Activated naive CD8-positive, alpha-beta T cell treated with anti-CD3 and anti-CD28 coated beads, Interleukin-2, amount 50 U/mL, for 24 hours (primary cell): ENCODE data around the gene EIF4E2.
"Not testable (repeated sequence)": the region's sequence is repeated elsewhere in the genome, so short reads cannot be mapped to it uniquely, and the experiment has no call there.

Source experiments
- ATAC-seq: fragments of 150-1000 bp; cut with Tn5 transposase; one replicate; pipeline ENCODE4 v1.10.0; 2021
- DNase-seq: peaks from one replicate; pipeline ENCODE4 v3.0.0; 2021
- H3K27ac Mint-ChIP-seq: one replicate; pipeline ENCODE4 v1.8.0; 2021; ENCODE audit warnings: mild to moderate bottlenecking, mixed read lengths
- H3K27me3 Mint-ChIP-seq: one replicate; pipeline ENCODE4 v1.8.0; 2021; ENCODE audit warnings: mixed read lengths
- H3K36me3 Mint-ChIP-seq: one replicate; pipeline ENCODE4 v1.8.0; 2021; ENCODE audit warnings: low read depth, mixed read lengths
- H3K4me1 Mint-ChIP-seq: one replicate; pipeline ENCODE4 v1.8.0; 2021; ENCODE audit warnings: mixed read lengths
- H3K4me3 Mint-ChIP-seq: one replicate; pipeline ENCODE4 v1.8.0; 2021; ENCODE audit warnings: mild to moderate bottlenecking, moderate library complexity, mixed read lengths
- H3K9me3 Mint-ChIP-seq: one replicate; pipeline ENCODE4 v1.8.0; 2021; ENCODE audit warnings: mixed read lengths

Gene EIF4E2

GRCh38 chr2:232527905-232528470 lies 22.5 kb upstream of the EIF4E2 start:
- H3K9me3 Mint-ChIP-seq, result no peaks in the 10 kb centered on the region
- H3K4me1 Mint-ChIP-seq, result peaks cover 9% of the 10 kb centered on the region
- H3K27ac Mint-ChIP-seq, result no peak overlapping the region
- H3K4me3 Mint-ChIP-seq, result no peak overlapping the region
- no peaks in the 10 kb centered on the region for H3K36me3 Mint-ChIP-seq
- ATAC-seq (no peak), DNase-seq (no peak)
- H3K27me3 Mint-ChIP-seq, result peaks cover 30% of the 10 kb centered on the region

DNA sequence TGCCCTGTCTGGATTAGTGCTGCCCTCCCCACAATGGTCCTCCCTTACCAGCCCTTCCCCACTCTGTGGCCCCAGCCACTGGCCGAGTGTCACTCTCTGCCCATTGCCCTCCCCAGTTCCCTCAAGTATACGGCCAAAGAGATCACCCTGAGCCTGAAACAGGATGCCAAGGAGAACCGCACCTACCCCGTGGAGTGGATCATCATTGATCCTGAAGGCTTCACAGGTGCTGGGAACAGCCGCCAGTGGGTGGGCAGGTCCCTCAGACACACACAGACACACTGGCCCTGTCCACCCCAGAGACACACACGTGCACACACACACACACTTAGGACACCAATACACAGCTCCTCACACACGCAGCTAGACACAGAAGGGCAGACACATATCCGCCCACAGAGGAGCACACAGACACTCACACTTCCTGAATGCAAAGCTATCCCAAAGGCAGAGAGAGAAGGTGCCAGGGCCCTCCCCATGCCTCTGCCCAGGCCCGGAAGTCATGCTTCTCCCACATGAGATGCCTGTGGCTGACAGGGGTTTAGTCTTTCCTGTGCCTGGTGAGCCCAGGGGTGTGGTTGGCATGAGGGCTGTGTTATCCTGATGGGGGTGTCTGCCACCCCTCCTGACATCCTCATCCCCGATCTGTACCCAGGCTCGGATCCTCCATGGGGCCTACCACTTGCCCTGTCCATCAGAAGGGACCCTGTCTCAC lies 21.6 kb upstream of the EIF4E2 start:
- no peak for ATAC-seq

DNA sequence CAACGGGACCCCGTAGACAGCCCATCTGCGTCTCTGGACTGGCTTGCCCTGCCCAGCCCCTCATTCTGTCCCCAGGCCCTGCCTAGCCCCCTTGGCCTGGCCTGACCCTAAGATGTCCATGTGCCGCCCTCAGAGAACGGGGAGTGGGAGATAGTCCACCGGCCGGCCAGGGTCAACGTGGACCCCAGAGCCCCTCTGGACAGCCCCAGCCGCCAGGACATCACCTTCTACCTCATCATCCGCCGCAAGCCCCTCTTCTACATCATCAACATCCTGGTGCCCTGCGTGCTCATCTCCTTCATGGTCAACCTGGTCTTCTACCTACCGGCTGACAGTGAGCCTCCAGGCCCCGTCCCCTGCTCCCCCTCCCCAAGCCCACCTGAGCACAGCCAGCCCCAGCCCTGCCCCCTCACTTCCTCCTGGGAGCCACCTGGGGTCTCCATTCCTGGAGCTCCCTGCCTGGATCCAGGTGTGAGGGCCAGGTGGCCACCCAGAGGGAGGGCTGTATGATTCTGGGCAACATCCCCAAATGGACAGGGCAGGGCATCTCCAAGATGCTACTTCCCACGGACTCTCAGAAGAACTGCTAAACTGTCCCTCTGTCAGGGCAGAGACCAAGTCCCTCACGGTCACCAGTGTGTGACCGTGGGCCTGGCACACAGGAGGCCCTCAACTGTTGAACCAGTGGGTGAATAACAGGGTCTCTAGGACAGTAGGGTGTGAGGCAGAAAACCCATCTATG lies 20.5 kb upstream of the EIF4E2 start:
- no peak for ATAC-seq
- H3K9me3 Mint-ChIP-seq, result no peaks in the 10 kb centered on the region

More for the DNA sequence above, 21.6 kb upstream of the EIF4E2 start:
- no peak overlapping the region for H3K4me3 Mint-ChIP-seq
- peaks cover 25% of the 10 kb centered on the region for H3K27me3 Mint-ChIP-seq
- no peak for DNase-seq
- no peak overlapping the region for H3K27ac Mint-ChIP-seq
- no peaks in the 10 kb centered on the region for H3K9me3 Mint-ChIP-seq
- no peaks in the 10 kb centered on the region for H3K36me3 Mint-ChIP-seq
- H3K4me1 Mint-ChIP-seq, result peaks cover 7% of the 10 kb centered on the region

DNA sequence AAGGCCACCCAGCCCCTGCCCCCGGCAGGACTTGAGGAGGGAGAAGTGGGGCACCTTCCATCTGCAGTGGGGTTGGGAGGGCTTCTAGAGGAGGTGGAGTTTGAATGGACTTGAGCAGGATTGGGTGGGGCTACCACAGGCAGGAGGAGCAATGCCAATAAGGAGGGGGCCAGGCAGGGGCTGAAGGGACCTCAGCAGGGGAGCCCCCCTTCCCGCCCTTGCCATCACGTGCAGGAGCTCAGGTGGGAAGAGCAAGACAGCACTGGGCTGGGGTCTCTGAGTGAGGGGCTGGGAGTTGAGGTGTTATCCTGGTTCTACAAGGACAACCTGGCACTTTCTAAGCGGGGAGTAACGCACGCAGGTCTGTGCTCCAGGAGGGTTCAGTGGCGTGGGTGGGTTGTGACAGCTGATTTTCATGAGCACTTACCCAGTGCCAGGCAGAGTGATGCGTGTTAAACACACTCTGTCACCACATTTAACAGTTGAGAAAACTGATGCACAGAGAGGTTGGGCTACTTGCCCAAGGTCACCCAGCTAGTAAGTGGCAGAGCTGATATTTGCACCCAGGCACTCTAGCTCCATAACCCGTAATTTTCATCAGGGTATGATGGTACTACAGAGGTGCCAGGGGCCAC lies 19.7 kb upstream of the EIF4E2 start:
- Mint-ChIP-seq H3K4me1 (peaks cover 5% of the 10 kb centered on the region), H3K27ac (no peak overlapping the region), H3K27me3 (peaks cover 15% of the 10 kb centered on the region), H3K9me3 (no peaks in the 10 kb centered on the region), H3K36me3 (no peaks in the 10 kb centered on the region), H3K4me3 (no peak overlapping the region)
- no peak for DNase-seq
- ATAC-seq, result no peak

More for the DNA sequence above, 20.5 kb upstream of the EIF4E2 start:
- Mint-ChIP-seq H3K27me3 (peaks cover 18% of the 10 kb centered on the region), H3K4me3 (no peak overlapping the region), H3K36me3 (no peaks in the 10 kb centered on the region), H3K4me1 (peaks cover 5% of the 10 kb centered on the region), H3K27ac (no peak overlapping the region)
- DNase-seq, result no peak

DNA sequence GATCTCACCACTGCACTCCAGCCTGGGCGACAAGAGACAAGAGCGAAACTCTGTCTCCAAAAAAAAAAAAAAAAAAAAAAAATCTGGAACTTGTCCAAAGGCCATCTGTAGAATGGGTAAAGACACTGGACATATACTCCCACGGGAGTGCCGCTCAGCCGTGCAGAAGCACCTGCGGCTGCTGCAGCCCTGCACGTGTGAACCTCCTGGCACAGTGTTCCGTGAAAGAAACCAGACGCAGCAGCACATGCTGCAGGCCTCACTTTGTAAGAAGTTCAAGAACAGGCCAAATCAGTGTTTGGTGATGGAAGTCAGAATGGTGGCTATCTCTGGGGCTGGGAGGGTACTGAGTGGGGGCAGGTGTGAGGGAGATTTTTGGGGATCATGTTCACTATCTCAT lies 18.1 kb upstream of the EIF4E2 start:
- peaks cover 6% of the 10 kb centered on the region for H3K27me3 Mint-ChIP-seq
- H3K36me3 Mint-ChIP-seq, result no peaks in the 10 kb centered on the region
- DNase-seq, result no peak
- no peak for ATAC-seq
- H3K4me3 Mint-ChIP-seq, result no peak overlapping the region
- H3K27ac Mint-ChIP-seq, result no peak overlapping the region
- no peaks in the 10 kb centered on the region for H3K9me3 Mint-ChIP-seq
- H3K4me1 Mint-ChIP-seq, result peaks cover 5% of the 10 kb centered on the region

DNA sequence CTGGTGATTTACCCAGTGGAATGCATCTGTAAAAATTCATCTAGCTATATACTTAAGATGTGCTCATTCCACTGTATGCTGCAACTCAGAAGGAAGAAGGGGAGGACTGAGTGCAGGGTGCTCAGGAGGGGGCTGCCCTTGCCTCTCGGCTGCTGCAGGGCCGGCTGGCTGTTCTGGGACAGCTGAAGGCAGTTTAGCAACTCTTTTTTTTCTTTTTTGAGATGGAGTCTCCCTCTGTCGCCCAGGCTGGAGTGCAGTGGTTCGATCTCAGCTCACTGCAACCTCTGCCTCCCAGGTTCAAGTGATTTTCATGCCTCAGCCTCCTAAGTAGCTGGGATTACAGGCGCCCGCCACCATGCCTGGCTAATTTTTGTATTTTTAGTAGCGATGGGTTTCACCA lies 17.7 kb upstream of the EIF4E2 start:
- ATAC-seq, DNase-seq, H3K9me3 Mint-ChIP-seq, H3K4me1 Mint-ChIP-seq, H3K36me3 Mint-ChIP-seq, H3K27me3 Mint-ChIP-seq, H3K27ac Mint-ChIP-seq, H3K4me3 Mint-ChIP-seq: not testable (repeated sequence)

DNA sequence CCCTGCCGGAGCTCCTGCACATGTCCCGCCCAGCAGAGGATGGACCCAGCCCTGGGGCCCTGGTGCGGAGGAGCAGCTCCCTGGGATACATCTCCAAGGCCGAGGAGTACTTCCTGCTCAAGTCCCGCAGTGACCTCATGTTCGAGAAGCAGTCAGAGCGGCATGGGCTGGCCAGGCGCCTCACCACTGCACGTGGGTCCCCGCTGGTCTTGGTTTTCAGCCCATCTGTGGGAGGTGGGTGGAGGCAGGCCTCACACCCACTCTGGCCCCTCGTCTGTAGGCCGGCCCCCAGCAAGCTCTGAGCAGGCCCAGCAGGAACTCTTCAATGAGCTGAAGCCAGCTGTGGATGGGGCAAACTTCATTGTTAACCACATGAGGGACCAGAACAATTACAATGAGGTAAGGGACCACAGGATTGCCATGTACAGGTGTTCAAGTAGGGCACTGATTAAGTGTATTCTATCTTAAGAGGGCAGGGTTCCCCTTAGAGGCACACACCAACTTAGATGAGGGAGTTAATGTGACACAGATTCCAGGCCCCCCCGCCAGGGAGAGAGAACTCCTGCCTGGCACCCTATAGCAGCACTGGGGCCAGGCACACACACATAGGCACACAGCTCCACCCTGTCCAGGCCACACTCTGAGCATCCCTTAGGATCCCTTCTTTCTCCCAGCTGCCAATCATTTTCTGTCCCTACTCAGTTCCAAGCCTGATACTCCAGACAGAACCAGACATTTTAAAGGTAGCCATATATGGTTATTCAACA lies 16.4 kb upstream of the EIF4E2 start:
- H3K27ac Mint-ChIP-seq, result no peak overlapping the region

DNA sequence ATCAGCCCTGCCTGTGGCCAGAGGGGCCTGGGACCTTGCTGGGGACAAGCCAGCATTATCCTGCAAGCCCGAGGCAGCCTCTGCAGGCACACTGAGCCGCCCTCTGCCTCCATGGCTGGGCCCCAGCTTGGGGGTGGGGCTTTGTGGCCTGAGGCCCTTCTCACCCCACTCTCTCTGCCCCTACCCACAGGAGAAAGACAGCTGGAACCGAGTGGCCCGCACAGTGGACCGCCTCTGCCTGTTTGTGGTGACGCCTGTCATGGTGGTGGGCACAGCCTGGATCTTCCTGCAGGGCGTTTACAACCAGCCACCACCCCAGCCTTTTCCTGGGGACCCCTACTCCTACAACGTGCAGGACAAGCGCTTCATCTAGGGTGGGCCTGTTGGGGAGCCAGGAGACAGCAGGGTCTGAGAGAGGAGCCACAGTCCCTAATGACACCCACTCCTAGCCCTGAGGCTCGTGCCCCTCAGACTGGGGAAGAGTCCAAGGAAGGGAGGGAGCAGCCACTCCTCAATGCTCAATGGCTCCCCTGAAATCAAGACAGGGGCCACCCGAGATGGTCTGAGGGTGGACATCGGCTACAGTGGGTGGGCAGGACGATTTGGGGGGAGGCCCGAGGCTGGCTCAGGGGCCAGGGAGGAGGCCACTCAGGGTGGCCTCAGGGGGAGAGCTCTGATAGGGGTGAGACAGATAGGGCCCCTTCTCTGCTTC lies 15.4 kb upstream of the EIF4E2 start:
- ATAC-seq, result no peak
- peaks cover 7% of the 10 kb centered on the region for H3K4me1 Mint-ChIP-seq
- H3K9me3 Mint-ChIP-seq, result no peaks in the 10 kb centered on the region
- H3K36me3 Mint-ChIP-seq, result no peaks in the 10 kb centered on the region
- no peak overlapping the region for H3K27ac Mint-ChIP-seq
- no peak overlapping the region for H3K4me3 Mint-ChIP-seq
- no peak for DNase-seq
- peaks cover 4% of the 10 kb centered on the region for H3K27me3 Mint-ChIP-seq

More for the DNA sequence above, 16.4 kb upstream of the EIF4E2 start:
- Mint-ChIP-seq H3K27me3 (peaks cover 4% of the 10 kb centered on the region), H3K4me1 (peaks cover 7% of the 10 kb centered on the region), H3K4me3 (no peak overlapping the region), H3K36me3 (no peaks in the 10 kb centered on the region), H3K9me3 (no peaks in the 10 kb centered on the region)
- ATAC-seq, result no peak
- DNase-seq, result no peak

DNA sequence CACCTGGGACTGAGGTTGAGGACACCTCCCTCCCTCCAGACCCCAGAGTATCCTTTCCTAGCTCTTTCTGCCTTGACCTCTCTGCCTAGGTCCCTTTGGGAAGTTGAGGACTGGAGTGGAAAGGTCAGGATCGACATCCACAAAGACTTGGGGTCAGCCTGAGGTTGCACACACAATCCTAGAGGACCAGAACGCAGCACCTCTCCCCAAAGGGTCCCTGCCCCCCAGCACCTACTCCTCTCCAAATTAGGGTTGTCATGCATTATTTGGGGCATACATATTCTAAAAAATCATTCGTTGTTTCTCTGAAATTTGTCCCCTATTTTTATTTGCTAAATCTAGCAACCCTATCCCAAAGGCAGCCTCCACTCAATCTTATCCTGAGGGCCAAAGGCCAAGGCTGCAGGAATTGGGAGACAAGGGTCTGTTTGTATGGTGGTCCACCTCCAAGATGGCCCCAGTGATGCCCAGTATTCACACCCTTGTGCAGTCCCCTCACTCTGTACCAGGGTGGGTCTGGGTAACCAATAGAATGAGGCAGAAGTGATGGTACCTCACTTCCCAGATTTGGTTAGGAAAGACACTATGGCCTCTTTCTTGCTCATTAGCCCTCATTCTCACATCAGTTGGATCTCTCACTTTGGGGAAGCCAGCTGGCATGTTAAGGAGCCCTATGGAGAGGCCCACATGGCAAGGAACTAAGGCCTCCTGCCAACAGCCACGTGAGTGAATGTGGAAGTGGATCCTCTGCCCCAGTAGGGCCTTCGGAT lies 14.5 kb upstream of the EIF4E2 start:
- Mint-ChIP-seq H3K4me3 (no peak overlapping the region), H3K36me3 (no peaks in the 10 kb centered on the region), H3K27me3 (peaks cover 4% of the 10 kb centered on the region), H3K27ac (no peak overlapping the region), H3K4me1 (peaks cover 7% of the 10 kb centered on the region), H3K9me3 (no peaks in the 10 kb centered on the region)
- no peak for DNase-seq
- no peak for ATAC-seq

DNA sequence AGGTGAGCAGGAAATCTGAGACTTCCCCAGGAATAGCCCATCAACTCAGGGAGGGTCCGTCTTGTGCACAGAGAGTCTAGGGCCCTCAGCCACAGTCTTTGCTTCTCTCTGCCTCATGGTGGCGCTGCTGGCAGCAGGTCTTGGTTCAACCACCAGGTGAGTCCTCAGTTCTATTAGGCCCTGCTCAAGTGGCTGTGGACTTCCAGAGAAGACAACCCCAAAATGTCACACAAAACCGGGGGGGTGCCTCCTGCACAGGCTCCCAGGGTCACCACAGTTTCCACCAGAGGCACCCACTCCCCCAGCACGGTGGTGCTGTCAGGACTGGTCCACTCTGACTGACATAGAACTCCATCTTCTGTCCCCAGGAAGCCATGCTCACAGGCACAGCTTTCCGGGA lies 13.4 kb upstream of the EIF4E2 start:
- Mint-ChIP-seq H3K27ac (no peak overlapping the region), H3K4me3 (no peak overlapping the region), H3K4me1 (peaks cover 7% of the 10 kb centered on the region), H3K9me3 (no peaks in the 10 kb centered on the region), H3K36me3 (no peaks in the 10 kb centered on the region), H3K27me3 (peaks cover 4% of the 10 kb centered on the region)
- ATAC-seq (no peak), DNase-seq (no peak)

DNA sequence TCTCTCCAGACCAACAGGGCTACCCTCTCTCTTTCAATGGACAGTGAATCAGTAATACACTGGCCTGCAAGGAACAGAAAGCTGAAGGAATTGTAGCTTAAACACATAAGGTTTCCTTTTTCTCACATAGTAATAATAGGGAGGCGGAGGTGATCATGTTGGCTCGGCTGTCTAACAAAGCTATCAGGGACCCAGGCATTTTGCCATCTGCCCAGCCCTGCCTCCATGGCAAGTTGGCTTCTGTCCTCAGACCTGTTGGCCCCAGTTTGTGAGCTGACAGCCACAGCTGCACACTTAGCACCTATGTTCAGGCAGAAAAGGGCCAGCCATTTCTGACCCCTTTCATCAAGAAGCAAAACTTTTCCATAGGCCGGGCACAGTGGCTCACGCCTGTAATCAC lies 13.0 kb upstream of the EIF4E2 start:
- no peaks in the 10 kb centered on the region for H3K36me3 Mint-ChIP-seq
- no peak overlapping the region for H3K4me3 Mint-ChIP-seq
- H3K27me3 Mint-ChIP-seq, result peaks cover 4% of the 10 kb centered on the region
- no peaks in the 10 kb centered on the region for H3K9me3 Mint-ChIP-seq
- ATAC-seq, result no peak
- no peak for DNase-seq
- peaks cover 7% of the 10 kb centered on the region for H3K4me1 Mint-ChIP-seq
- H3K27ac Mint-ChIP-seq, result no peak overlapping the region

GRCh38 chr2:232538671-232539070 lies 11.8 kb upstream of the EIF4E2 start:
- H3K27me3 Mint-ChIP-seq, result peaks cover 4% of the 10 kb centered on the region
- no peaks in the 10 kb centered on the region for H3K36me3 Mint-ChIP-seq
- peaks cover 7% of the 10 kb centered on the region for H3K4me1 Mint-ChIP-seq
- no peak overlapping the region for H3K4me3 Mint-ChIP-seq
- H3K9me3 Mint-ChIP-seq, result no peaks in the 10 kb centered on the region
- no peak for DNase-seq
- no peak for ATAC-seq
- no peak overlapping the region for H3K27ac Mint-ChIP-seq
